Measurements from ENCODE around the gene IQSEC1. TPM values are rescaled to one million over a fixed set of nuclear protein-coding genes. Genes with fewer than 3 reads are reported as not detected.
"Not testable (repeated sequence)": the region's sequence is repeated elsewhere in the genome, so short reads cannot be mapped to it uniquely, and the experiment has no call there.

IQSEC1 gene
- total RNA-seq, 1 experiment from 2014 or later, result 28.1 TPM

GRCh38 chr3:12854565-12854964, 218.7 kb downstream of the IQSEC1 start (continued):
- no peak for TF ChIP-seq REST (IDR thresholded peaks at IDR 0.05; ENCODE audit: low read depth)
- no peak for TF ChIP-seq POLR2A (IDR thresholded peaks at IDR 0.05; ENCODE audit: borderline replicate concordance, extremely low read depth, insufficient read depth, insufficient read length)
- TF ChIP-seq RAD21 (IDR thresholded peaks at IDR 0.05; ENCODE audit: low read depth), result no peak
- no peak for TF ChIP-seq EZH2 (IDR thresholded peaks at IDR 0.05)

- ATAC-seq; H3K4me2 ChIP-seq (ENCODE audit: low read length); H3K4me3 ChIP-seq (replicated peaks in 1 of 2; ENCODE audit: low read depth in 1 of 2, low read length in 2 of 2); CTCF ChIA-PET; DNase-seq (ENCODE audit: low read depth, low spot score); H3K9ac ChIP-seq (ENCODE audit: low read length); intact Hi-C loops (cut with micrococcal nuclease); H4K20me1 ChIP-seq (ENCODE audit: insufficient read depth); H3K9me2 ChIP-seq (ENCODE audit: insufficient read depth); BruUV-seq (replicated peaks); H3K36me3 ChIP-seq (ENCODE audit: control insufficient read depth in 1 of 2, insufficient read depth in 2 of 2, low read length in 2 of 2); H3K9me3 ChIP-seq (ENCODE audit: control insufficient read depth in 1 of 2, insufficient read depth in 1 of 2, low read depth in 1 of 2, low read length in 2 of 2); H3K27ac ChIP-seq (ENCODE audit: low read depth, low read length); H3K27me3 ChIP-seq (ENCODE audit: insufficient read depth, low read length); H2AFZ ChIP-seq (ENCODE audit: low read depth, low read length, poor library complexity, severe bottlenecking); H3K79me2 ChIP-seq (ENCODE audit: insufficient read depth, low read length); RAD21 ChIA-PET (ENCODE audit: low non-redundant PET in 1 of 2, low total read pairs in 2 of 2, uncharacterized antibody in 2 of 2, unreplicated experiment in 2 of 2); H3K4me1 ChIP-seq (ENCODE audit: control insufficient read depth in 1 of 2, insufficient read depth in 2 of 2, low read length in 2 of 2): not testable (repeated sequence)
- POLR2A ChIA-PET, result interaction anchor here (1.0 kb wide), 1 partner anchor 12 kb away, joined by 3 read pairs; no protein-coding TSS in a partner anchor
Observed at GRCh38 chr3:12853847-12854246, 219.4 kb downstream of the IQSEC1 start.
